Measurements from ENCODE around the gene PSMD4. TPM values are rescaled to one million over a fixed set of nuclear protein-coding genes. Genes with fewer than 3 reads are reported as not detected.

The PSMD4 gene
- total and polyA plus RNA-seq, 8 donors: 53.7 to 104 (median 82.7) TPM

GRCh38 chr1:151255381-151255780 lies 847 bp downstream of the PSMD4 start:
- TF ChIP-seq CTCF (IDR thresholded peaks at IDR 0.05): no peak
- Histone ChIP-seq H3K27ac (peak overlapping the region in 1 of 4 donors; percentile 71), H3K36me3 (no peaks in the 10 kb centered on the region), H3K4me3 (peak overlapping the region; percentile 68 to 91 (median 86)), H3K9me3 (no peaks in the 10 kb centered on the region), H3K27me3 (no peaks in the 10 kb centered on the region), H3K4me1 (peaks cover 0 to 8% (median 0%) of the 10 kb centered on the region in 3 donors)
- WGBS, 2 donors: 15 to 19% methylated on average over 10 of the region's 10 CpGs
- FAIRE-seq: no peak
- intact Hi-C loops (cut with DNase I): no loop called here
- no peak for ATAC-seq
- DNase-seq: no peak

GRCh38 chr1:151259351-151259750 lies 4.8 kb downstream of the PSMD4 start:
- peaks cover 0 to 8% (median 0%) of the 10 kb centered on the region in 3 donors for H3K36me3 ChIP-seq
- no peaks in the 10 kb centered on the region for H3K9me3 ChIP-seq
- DNase-seq: no peak
- H3K27me3 ChIP-seq: no peaks in the 10 kb centered on the region
- FAIRE-seq: no peak
- H3K4me3 ChIP-seq: no peak overlapping the region
- no peak overlapping the region for H3K27ac ChIP-seq
- no peak for ATAC-seq
- intact Hi-C loops (cut with DNase I): no loop called here
- H3K4me1 ChIP-seq: peaks cover 0 to 8% (median 0%) of the 10 kb centered on the region in 3 donors
- WGBS, 2 donors: 75 to 85% methylated on average over 2 of the region's 2 CpGs
- no peak for TF ChIP-seq CTCF (IDR thresholded peaks at IDR 0.05)

- Histone ChIP-seq H3K4me1 (no peaks in the 10 kb centered on the region), H3K9me3 (no peaks in the 10 kb centered on the region), H3K36me3 (peaks cover 0 to 33% (median 27%) of the 10 kb centered on the region in 3 donors), H3K27me3 (no peaks in the 10 kb centered on the region), H3K27ac (no peak overlapping the region), H3K4me3 (no peak overlapping the region)
- ATAC-seq (peak in 3 of 4 donors; percentile 44 to 64 (median 59)), DNase-seq (no peak), FAIRE-seq (no peak)
- intact Hi-C loops (cut with DNase I): no loop called here
- 77 to 78% methylated on average over 14 of the region's 14 CpGs for WGBS, 2 donors
- TF ChIP-seq CTCF (IDR thresholded peaks at IDR 0.05): no peak
Observed at GRCh38 chr1:151265446-151266236, 11.1 kb downstream of the PSMD4 start.

GRCh38 chr1:151266315-151266714 lies 11.8 kb downstream of the PSMD4 start:
- no peak for TF ChIP-seq CTCF (IDR thresholded peaks at IDR 0.05)
- H3K27ac ChIP-seq: no peak overlapping the region
- no peak overlapping the region for H3K4me3 ChIP-seq
- FAIRE-seq (no peak), DNase-seq (no peak), ATAC-seq (no peak)
- intact Hi-C loops (cut with DNase I): no loop called here
- H3K9me3 ChIP-seq: no peaks in the 10 kb centered on the region
- H3K36me3 ChIP-seq: peaks cover 0 to 33% (median 27%) of the 10 kb centered on the region in 3 donors
- no peaks in the 10 kb centered on the region for H3K4me1 ChIP-seq
- WGBS, 2 donors: 93 to 94% methylated on average over 3 of the region's 3 CpGs
- no peaks in the 10 kb centered on the region for H3K27me3 ChIP-seq

- H3K4me3 ChIP-seq: no peak overlapping the region
- ATAC-seq (no peak), DNase-seq (no peak), FAIRE-seq (no peak)
- TF ChIP-seq CTCF (IDR thresholded peaks at IDR 0.05): no peak
- 79 to 83% methylated on average over 8 of the region's 8 CpGs for WGBS, 2 donors
- intact Hi-C loops (cut with DNase I): no loop called here
- no peak overlapping the region for H3K27ac ChIP-seq
- no peaks in the 10 kb centered on the region for H3K4me1 ChIP-seq
- no peaks in the 10 kb centered on the region for H3K27me3 ChIP-seq
- H3K9me3 ChIP-seq: no peaks in the 10 kb centered on the region
- H3K36me3 ChIP-seq: peaks cover 0 to 33% (median 27%) of the 10 kb centered on the region in 3 donors
Observed at GRCh38 chr1:151266821-151267220, 12.3 kb downstream of the PSMD4 start.

Measured in pancreas (tissue), 10 donors.